Stomach (tissue), 4 donors: ENCODE data around the gene CTSL.

ENCODE experiments used
- EP300 ChIP-seq: sonication (generic); formaldehyde crosslinking; IDR thresholded peaks from one replicate; pipeline ENCODE4 v1.6.1; 2017; ENCODE audit warnings: antibody characterized with exemption
- POLR2A ChIP-seq, 4 donors: fragments of 450-650 bp; IDR thresholded peaks; one replicate each; pipeline ENCODE4 v1.6.1; 2016; ENCODE audit warnings: antibody characterized with exemption in 4 of 4, control low read depth in 2 of 4, mild to moderate bottlenecking in 1 of 4, moderate library complexity in 1 of 4
- POLR2AphosphoS5 ChIP-seq, 3 donors: sonication (generic); formaldehyde crosslinking; IDR thresholded peaks; one replicate each; pipeline ENCODE4 v1.6.1; 2016; ENCODE audit warnings: antibody characterized with exemption in 3 of 3
- TF ChIP-seq, protein P1 (sequence below), 7 experiments: fragments of 450-650 bp in 4 of 7; fragments of 200-600 bp in 3 of 7; sonication (generic) in 3 of 7; IDR thresholded peaks; one replicate each; pipeline ENCODE4 v1.5.1; 2016 to 2019; ENCODE audit warnings: antibody characterized with exemption in 7 of 7, control low read depth in 2 of 7, mild to moderate bottlenecking in 1 of 7

DNA sequence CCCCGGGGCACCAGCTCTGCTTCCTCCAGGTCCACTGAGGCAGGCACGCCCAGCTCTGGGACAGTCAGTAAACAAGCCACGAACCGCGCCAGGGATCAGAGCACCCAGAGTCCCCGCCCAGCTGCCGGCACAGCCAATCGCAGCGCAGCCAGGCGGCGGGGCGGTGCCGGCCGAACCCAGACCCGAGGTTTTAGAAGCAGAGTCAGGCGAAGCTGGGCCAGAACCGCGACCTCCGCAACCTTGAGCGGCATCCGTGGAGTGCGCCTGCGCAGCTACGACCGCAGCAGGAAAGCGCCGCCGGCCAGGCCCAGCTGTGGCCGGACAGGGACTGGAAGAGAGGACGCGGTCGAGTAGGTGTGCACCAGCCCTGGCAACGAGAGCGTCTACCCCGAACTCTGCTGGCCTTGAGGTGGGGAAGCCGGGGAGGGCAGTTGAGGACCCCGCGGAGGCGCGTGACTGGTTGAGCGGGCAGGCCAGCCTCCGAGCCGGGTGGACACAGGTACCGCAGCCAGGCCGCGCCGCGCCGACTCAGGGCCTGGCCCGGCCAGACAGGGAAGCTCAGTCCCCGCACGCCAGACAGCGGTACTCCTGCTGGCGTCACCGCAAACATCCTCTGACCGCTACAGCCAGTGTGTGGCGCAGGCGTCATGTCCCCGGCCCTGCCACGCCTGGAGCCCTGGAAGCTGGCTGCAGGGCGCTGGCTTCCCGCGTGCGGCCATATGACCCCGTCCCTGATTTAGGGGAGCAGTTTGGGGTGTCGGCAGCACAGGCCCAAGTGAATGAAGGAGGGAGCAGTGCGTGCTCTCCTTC, at the start of gene CTSL:
- TF ChIP-seq, protein P1, sequence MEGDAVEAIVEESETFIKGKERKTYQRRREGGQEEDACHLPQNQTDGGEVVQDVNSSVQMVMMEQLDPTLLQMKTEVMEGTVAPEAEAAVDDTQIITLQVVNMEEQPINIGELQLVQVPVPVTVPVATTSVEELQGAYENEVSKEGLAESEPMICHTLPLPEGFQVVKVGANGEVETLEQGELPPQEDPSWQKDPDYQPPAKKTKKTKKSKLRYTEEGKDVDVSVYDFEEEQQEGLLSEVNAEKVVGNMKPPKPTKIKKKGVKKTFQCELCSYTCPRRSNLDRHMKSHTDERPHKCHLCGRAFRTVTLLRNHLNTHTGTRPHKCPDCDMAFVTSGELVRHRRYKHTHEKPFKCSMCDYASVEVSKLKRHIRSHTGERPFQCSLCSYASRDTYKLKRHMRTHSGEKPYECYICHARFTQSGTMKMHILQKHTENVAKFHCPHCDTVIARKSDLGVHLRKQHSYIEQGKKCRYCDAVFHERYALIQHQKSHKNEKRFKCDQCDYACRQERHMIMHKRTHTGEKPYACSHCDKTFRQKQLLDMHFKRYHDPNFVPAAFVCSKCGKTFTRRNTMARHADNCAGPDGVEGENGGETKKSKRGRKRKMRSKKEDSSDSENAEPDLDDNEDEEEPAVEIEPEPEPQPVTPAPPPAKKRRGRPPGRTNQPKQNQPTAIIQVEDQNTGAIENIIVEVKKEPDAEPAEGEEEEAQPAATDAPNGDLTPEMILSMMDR (IDR thresholded peaks at IDR 0.05), result no peak
- TF ChIP-seq POLR2A (IDR thresholded peaks at IDR 0.05) (no peak), EP300 (no peak), POLR2AphosphoS5 (IDR thresholded peaks at IDR 0.05) (peak; percentile 77 to 85 (median 81))
